Adrenal gland (tissue), 19 donors: ENCODE data around the gene CTXND2. TPM values are rescaled to one million over a fixed set of nuclear protein-coding genes. Genes with fewer than 3 reads are reported as not detected.
"Not testable (repeated sequence)": the region's sequence is repeated elsewhere in the genome, so short reads cannot be mapped to it uniquely, and the experiment has no call there.

Experiments used
- DNase-seq, 7 donors: peaks; one replicate each; pipeline ENCODE4 v3.0.0-alpha.2; 2019 to 2020
- H3K27ac ChIP-seq, 5 donors: fragments of 200-600 bp; sonication (generic) in 4 of 5; 1 replicate in 3 of 5; 2 replicates in 2 of 5; pipeline versions ENCODE4 v1.5.1 to v1.8.0; 2016 to 2020; ENCODE audit warnings: mild to moderate bottlenecking in 1 of 5
- H3K27me3 ChIP-seq: fragments of 200-600 bp; 2 replicates; pipeline ENCODE4 v1.8.0; 2021
- H3K36me3 ChIP-seq, 2 donors: fragments of 200-600 bp; replicated peaks in 1 of 2; 1 replicate in 1 of 2; 2 replicates in 1 of 2; pipeline versions ENCODE4 v1.5.1 to v1.8.0; 2018 to 2022
- H3K4me1 ChIP-seq, 2 donors: fragments of 200-600 bp; replicated peaks in 1 of 2; 1 replicate in 1 of 2; 2 replicates in 1 of 2; pipeline versions ENCODE4 v1.5.1 to v1.8.0; 2018 to 2021
- H3K4me3 ChIP-seq, 4 donors: fragments of 200-600 bp; sonication (generic) in 3 of 4; one replicate each; pipeline ENCODE4 v1.5.1; 2016 to 2018
- H3K9me3 ChIP-seq, 3 donors: fragments of 200-600 bp; sonication (generic) in 1 of 3; replicated peaks in 1 of 3; 1 replicate in 2 of 3; 2 replicates in 1 of 3; pipeline versions ENCODE4 v1.5.1 to v1.8.0; 2016 to 2021
- CTCF ChIP-seq, 6 experiments: fragments of 450-650 bp in 4 of 6; fragments of 200-600 bp in 2 of 6; sonication (generic) in 1 of 6; IDR thresholded peaks; 1 replicate in 5 of 6; 2 replicates in 1 of 6; pipeline versions ENCODE4 v1.5.1 to v1.8.0; 2016 to 2021; ENCODE audit warnings: antibody characterized with exemption in 6 of 6, mild to moderate bottlenecking in 2 of 6, moderate library complexity in 1 of 6
- POLR2A ChIP-seq, 2 donors: fragments of 450-650 bp; IDR thresholded peaks; one replicate each; pipeline ENCODE4 v1.6.1; 2017; ENCODE audit warnings: antibody characterized with exemption in 2 of 2, mild to moderate bottlenecking in 2 of 2, moderate library complexity in 1 of 2
- WGBS, 4 donors: extraction: QIAGEN DNeasy Blood & Tissue Kit in 2 of 4; methylation state at CpG; one replicate each; pipeline versions ENCODE4 v1.1.5 to v1.1.7; 2013 to 2017; 5-methylcytosine and 5-hydroxymethylcytosine counted together
- intact Hi-C, 2 donors: fragments of 100-400 bp; cut with DNase I; formaldehyde crosslinking; loops; one replicate each; pipeline versions ENCODE4 v1.14.1 to v1.15.0; 2022 to 2023
- long read RNA-seq, 10 donors: library from polyadenylated mRNA in 3 of 10; unstranded in 2 of 10; stranded (forward) in 1 of 10; transcript quantifications; one replicate each; pipeline ENCODE4 v2.0.0 and lab custom pipeline, GENCODE V29; 2021 to 2026
- polyA plus RNA-seq, 3 donors: library from polyadenylated mRNA; stranded (reverse); fragments of 200-250 nt in 2 of 3; fragments of 350-450 nt in 1 of 3; fragmentation: Illumina TruSeq in 1 of 3; extraction: RNeasy Lipid Tissue Mini Kit (QIAGEN cat#74804) in 1 of 3; gene quantifications; one replicate each; pipeline ENCODE4 v1.2.3, GENCODE V29; 2013 to 2014
- total RNA-seq, 9 donors: library from RNA; depleted of rRNA in 4 of 9; stranded (reverse); fragments of >200 nt in 4 of 9; fragments of 120-200 nt in 1 of 9; fragmentation: NEBNext Ultra II Directional in 1 of 9; extraction: Animal tissue kit (Norgen Biotek cat#: 25700) in 1 of 9; gene quantifications; one replicate each; pipeline versions ENCODE4 v1.1.0 to v1.2.4, GENCODE V29; 2013 to 2023
- donor health status: healthy with polysubstance abuse.
- donor health status: Bipolar disorder and iron deficiency.
- donor health status: DM: yes; HTN: yes; CAD: no.
- donor health status: DM: no; HTN: no; CAD: no.
- donor health status: DM: no; HTN: no; CAD: no.
- donor health status: DM: yes; HTN: yes; CAD: no.

The CTXND2 gene
- total RNA-seq, result not detected
- polyA plus RNA-seq, result not detected
- long read RNA-seq, donor 1, result 0 reads
- long read RNA-seq, donor 2, result 0 reads
- long read RNA-seq, donor 3, result 0 reads
- long read RNA-seq, donor 4, result 0 reads
- long read RNA-seq, donor 5, result 0 reads
- long read RNA-seq, donor 6, result 0 reads
- long read RNA-seq, donor 7, result 0 reads
- long read RNA-seq, donor 8, result 0 reads
- long read RNA-seq, donor 9, result 0 reads
- long read RNA-seq, donor 10, result 0 reads

- H3K9me3 ChIP-seq, result no peaks in the 10 kb centered on the region
- no peaks in the 10 kb centered on the region for H3K36me3 ChIP-seq
- intact Hi-C loops, result no loop called here
- H3K4me1 ChIP-seq, result no peaks in the 10 kb centered on the region
- H3K4me3 ChIP-seq, result no peak within 1 kb of the TSS
- H3K27ac ChIP-seq, result no peak within 1 kb of the TSS
- 34 to 45% (median 40%) methylated on average over 3 of the region's 3 CpGs for WGBS, 4 donors
- TF ChIP-seq CTCF (IDR thresholded peaks at IDR 0.05) (no peak), POLR2A (IDR thresholded peaks at IDR 0.05) (no peak)
- DNase-seq, result no peak
- H3K27me3 ChIP-seq, result no peaks in the 10 kb centered on the region
These were observed at the start of gene CTXND2 for GRCh38 chr1:150887018-150887417. Gene CTXND2, plus strand, starts transcription at chr1:150887136. Its CDS starts 25,179 bp downstream, at chr1:150912315.

GRCh38 chr1:150840850-150841249 is 46.1 kb upstream of the CTXND2 start:
- peaks cover 0 to 27% of the 10 kb centered on the region in 2 donors for H3K4me1 ChIP-seq
- H3K4me3 ChIP-seq, DNase-seq, H3K27me3 ChIP-seq, intact Hi-C loops, H3K9me3 ChIP-seq, H3K27ac ChIP-seq: not testable (repeated sequence)
- WGBS, 4 donors, result 90 to 97% (median 95%) methylated on average over 11 of the region's 11 CpGs
- H3K36me3 ChIP-seq, result peaks cover 0 to 31% of the 10 kb centered on the region in 2 donors

- intact Hi-C loops, result no loop called here
- Histone ChIP-seq H3K4me1 (peaks cover 0 to 19% of the 10 kb centered on the region in 2 donors), H3K9me3 (no peaks in the 10 kb centered on the region), H3K36me3 (peaks cover 0 to 27% of the 10 kb centered on the region in 2 donors), H3K27ac (peak overlapping the region in 1 of 5 donors; percentile 24), H3K4me3 (no peak overlapping the region), H3K27me3 (no peaks in the 10 kb centered on the region)
- WGBS, 4 donors, result 94 to 100% (median 98%) methylated on average over 3 of the region's 3 CpGs
- no peak for DNase-seq
- TF ChIP-seq POLR2A (IDR thresholded peaks at IDR 0.05) (no peak), CTCF (IDR thresholded peaks at IDR 0.05) (no peak)
These were observed 45.3 kb upstream of the CTXND2 start for GRCh38 chr1:150841626-150842025.

- H3K4me1 ChIP-seq, result peaks cover 0 to 19% of the 10 kb centered on the region in 2 donors
These were observed 44.6 kb upstream of the CTXND2 start for GRCh38 chr1:150842343-150842742.

GRCh38 chr1:150842964-150843363 is 44.0 kb upstream of the CTXND2 start:
- TF ChIP-seq CTCF (IDR thresholded peaks at IDR 0.05), result no peak
- TF ChIP-seq POLR2A (IDR thresholded peaks at IDR 0.05), result no peak
- Histone ChIP-seq H3K27ac (no peak overlapping the region), H3K4me3 (no peak overlapping the region), H3K27me3 (no peaks in the 10 kb centered on the region), H3K36me3 (peaks cover 0 to 18% of the 10 kb centered on the region in 2 donors), H3K4me1 (peaks cover 0 to 19% of the 10 kb centered on the region in 2 donors), H3K9me3 (no peaks in the 10 kb centered on the region)
- intact Hi-C loops, result no loop called here
- DNase-seq, result no peak
- 85 to 94% (median 92%) methylated on average over 2 of the region's 2 CpGs for WGBS, 4 donors

More at GRCh38 chr1:150842343-150842742, 44.6 kb upstream of the CTXND2 start:
- H3K9me3 ChIP-seq, result no peaks in the 10 kb centered on the region
- H3K27me3 ChIP-seq, result no peaks in the 10 kb centered on the region
- DNase-seq, result no peak
- WGBS, 4 donors, result 51 to 55% (median 52%) methylated on average over 2 of the region's 2 CpGs
- no peak overlapping the region for H3K4me3 ChIP-seq
- H3K27ac ChIP-seq, result no peak overlapping the region
- H3K36me3 ChIP-seq, result peaks cover 0 to 20% of the 10 kb centered on the region in 2 donors
- no peak for TF ChIP-seq POLR2A (IDR thresholded peaks at IDR 0.05)
- intact Hi-C loops, result no loop called here
